H1 (cell line): ENCODE results near the gene TMEM38A. TPM values are rescaled to one million over a fixed set of nuclear protein-coding genes. Genes with fewer than 3 reads are reported as not detected.

ENCODE experiments used
- CTCF ChIP-seq, 3 experiments: IDR thresholded peaks; 1 replicate in 2 of 3; 2 replicates in 1 of 3; pipeline versions ENCODE4 v1.5.1 to v1.6.1; 2011; ENCODE audit warnings: low read length in 3 of 3, mild to moderate bottlenecking in 3 of 3, inconsistent platforms in 2 of 3, low read depth in 1 of 3, moderate library complexity in 1 of 3; ENCODE audit not compliant: insufficient read depth in 1 of 3; ENCODE audit errors: control extremely low read depth in 1 of 3
- polyA plus RNA-seq, 7 experiments: library from polyadenylated mRNA; depleted of rRNA in 3 of 7; stranded (reverse) in 5 of 7; unstranded in 2 of 7; fragments of >200 nt in 5 of 7; fragments of 200-250 nt in 2 of 7; gene quantifications; 1 replicate in 5 of 7; 2 replicates in 1 of 7; 4 replicates in 1 of 7; pipeline versions ENCODE4 v1.2.1 to v1.2.3, GENCODE V29; 2011 to 2013; ENCODE audit warnings: missing spikeins in 2 of 7, mixed read lengths in 2 of 7
- total RNA-seq: library from RNA; stranded (reverse); fragmentation: NEBNext Ultra II Directional; extraction: Animal tissue kit (Norgen Biotek cat#: 25700); gene quantifications from 2 replicates; pipeline ENCODE4 v1.2.1, GENCODE V29; 2021

The TMEM38A gene
- total and polyA plus RNA-seq, 2 of the 8 experiments (the other 6 are each of a cell fraction or from before 2014, with no cell fraction given), result 8.9 to 9.2 TPM

- TF ChIP-seq CTCF (IDR thresholded peaks at IDR 0.05; ENCODE audit: control extremely low read depth in 1 of 3, insufficient read depth in 1 of 3, low read depth in 1 of 3, low read length in 3 of 3), result no peak
- TF ChIP-seq, all 59 proteins: peak for 18
These were observed 869 bp upstream of the TMEM38A start, which contains the start of gene SMIM7 (continued) for GRCh38 chr19:16659832-16660708.
